ENCODE measurements around the gene INTS1.

The INTS1 gene

DNA sequence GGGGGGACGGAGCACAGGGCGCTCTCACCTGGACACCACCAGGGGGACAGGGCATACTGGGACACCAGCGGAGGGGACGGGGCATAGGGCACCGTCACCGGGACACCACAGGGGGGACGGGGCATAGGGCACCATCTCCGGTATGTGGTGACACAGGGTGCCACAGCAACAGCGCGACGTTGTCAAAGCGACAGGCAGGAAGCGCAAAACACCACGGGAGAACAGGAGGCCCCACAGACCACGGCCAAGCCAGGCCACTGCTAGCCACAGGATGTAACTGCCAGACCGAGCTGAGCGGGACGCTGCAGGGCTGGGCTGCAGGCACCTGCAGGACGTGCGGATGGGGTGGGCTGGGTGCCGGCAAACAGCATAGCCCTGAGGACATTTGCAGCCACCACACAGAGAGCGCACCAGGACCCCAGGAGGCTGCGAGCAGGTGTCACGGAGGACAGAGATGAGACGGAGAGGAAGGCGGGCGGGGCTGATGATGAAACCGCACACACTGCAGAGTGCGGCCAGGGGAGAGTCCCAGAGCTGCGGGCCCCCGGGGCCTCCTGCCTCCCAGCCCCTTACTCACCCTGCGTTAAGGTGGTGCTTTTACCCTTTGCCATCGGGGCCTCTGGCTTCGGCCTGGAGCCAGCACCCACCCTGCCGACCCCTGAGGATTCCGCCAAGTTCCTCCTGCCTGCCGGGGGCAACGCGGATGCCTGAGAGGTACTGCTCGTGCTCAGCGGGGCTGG is 62.4 kb downstream of the INTS1 start:
- no peak for DNase-seq (ENCODE audit: low read depth)
- TF ChIP-seq, protein P1, sequence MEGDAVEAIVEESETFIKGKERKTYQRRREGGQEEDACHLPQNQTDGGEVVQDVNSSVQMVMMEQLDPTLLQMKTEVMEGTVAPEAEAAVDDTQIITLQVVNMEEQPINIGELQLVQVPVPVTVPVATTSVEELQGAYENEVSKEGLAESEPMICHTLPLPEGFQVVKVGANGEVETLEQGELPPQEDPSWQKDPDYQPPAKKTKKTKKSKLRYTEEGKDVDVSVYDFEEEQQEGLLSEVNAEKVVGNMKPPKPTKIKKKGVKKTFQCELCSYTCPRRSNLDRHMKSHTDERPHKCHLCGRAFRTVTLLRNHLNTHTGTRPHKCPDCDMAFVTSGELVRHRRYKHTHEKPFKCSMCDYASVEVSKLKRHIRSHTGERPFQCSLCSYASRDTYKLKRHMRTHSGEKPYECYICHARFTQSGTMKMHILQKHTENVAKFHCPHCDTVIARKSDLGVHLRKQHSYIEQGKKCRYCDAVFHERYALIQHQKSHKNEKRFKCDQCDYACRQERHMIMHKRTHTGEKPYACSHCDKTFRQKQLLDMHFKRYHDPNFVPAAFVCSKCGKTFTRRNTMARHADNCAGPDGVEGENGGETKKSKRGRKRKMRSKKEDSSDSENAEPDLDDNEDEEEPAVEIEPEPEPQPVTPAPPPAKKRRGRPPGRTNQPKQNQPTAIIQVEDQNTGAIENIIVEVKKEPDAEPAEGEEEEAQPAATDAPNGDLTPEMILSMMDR (IDR thresholded peaks at IDR 0.05; ENCODE audit: insufficient read depth, low read depth, low read length, missing control alignments) = no peak
- H3K4me3 ChIP-seq (ENCODE audit: low read length) = no peak overlapping the region

DNA sequence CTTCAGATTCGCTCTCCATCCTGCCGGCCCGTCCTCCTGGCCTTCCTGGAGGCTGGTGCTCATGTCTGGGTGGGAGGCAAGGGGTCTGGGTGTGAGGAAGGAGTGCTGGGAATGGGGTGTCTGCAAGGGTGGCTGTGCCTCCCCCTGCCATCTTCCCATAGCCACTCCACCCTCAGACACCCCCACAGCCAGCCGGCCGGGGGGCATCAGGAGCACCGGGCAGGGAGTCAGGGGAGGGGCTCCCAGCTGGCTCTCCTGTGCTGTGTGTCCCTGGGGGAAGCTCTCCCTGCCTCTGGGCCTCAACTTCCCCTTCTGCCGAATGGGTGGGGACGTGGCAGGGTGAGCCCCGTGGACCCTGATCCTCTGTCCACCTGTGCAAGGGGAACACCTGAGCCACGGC is 63.6 kb downstream of the INTS1 start:
- DNase-seq (ENCODE audit: low read depth) = no peak
- no peak overlapping the region for H3K4me3 ChIP-seq (ENCODE audit: low read length)
- TF ChIP-seq, protein P1 (IDR thresholded peaks at IDR 0.05; ENCODE audit: insufficient read depth, low read depth, low read length, missing control alignments) = no peak

DNA sequence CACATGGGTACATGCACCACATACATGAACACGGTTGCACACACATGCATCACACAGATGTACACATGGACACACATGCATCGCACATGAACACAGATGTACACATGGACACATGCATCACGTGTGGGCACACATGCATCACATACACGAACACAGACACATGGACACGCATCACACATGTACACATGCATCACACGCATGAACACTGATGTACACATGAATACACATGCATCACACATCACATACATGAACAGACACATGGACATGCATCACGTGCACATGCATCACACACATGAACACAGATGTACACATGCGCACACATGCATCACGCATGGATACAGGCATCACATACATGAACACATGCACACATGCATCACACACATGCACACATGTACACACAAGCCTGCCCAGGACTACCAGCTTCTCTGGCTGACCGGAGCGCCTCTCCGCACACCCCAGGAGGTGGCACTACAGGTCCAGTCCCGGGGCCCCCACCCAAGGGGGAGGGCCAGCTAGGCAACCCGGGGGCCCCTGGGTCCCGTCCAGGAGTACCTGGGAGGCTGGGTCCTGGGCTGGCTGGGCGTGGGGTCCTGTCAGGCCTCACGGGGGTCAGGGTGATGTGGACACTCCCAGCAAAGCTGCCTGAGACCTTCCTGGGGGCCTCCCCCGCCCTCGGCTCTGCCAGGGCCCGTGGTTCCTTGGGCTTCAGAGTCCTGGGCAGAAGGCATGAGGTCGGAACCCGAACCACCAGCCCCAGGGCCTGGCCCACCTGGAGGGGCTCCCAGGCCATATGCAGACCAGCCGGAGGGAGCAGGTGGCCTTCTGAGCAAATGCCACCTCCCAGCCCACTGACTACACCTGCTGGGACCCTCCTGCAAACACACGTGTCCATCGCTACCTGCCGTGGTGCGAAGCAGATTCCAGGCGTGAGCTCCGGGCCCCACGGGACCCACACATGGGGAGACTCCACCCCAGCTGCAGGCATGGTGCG is 64.5 kb downstream of the INTS1 start:
- DNase-seq (ENCODE audit: low read depth) = no peak
- no peak overlapping the region for H3K4me3 ChIP-seq (ENCODE audit: low read length)
- TF ChIP-seq, protein P1 (IDR thresholded peaks at IDR 0.05; ENCODE audit: insufficient read depth, low read depth, low read length, missing control alignments) = no peak

DNA sequence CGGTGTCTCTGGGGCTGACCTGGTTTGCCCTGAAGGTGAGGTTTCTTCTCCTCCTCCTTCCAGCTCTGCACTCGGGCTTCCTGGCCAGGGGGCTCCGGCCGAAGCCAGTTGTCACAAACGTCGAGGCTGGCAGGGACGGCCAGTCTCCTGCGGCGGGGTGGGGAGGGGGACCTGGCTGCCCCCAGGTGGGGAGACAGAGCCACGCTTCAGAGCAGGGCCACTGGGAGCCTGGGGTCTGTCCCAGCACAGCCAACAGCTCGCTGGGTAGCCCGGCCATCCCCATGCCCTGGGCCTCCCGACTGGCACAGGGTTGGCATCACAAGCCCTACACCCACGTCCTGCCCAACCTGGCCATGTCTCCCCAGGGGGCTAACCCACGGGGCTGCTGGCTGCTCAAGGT is 65.4 kb downstream of the INTS1 start:
- no peak for DNase-seq (ENCODE audit: low read depth)
- H3K4me3 ChIP-seq (ENCODE audit: low read length) = no peak overlapping the region
- TF ChIP-seq, protein P1 (IDR thresholded peaks at IDR 0.05; ENCODE audit: insufficient read depth, low read depth, low read length, missing control alignments) = no peak

DNA sequence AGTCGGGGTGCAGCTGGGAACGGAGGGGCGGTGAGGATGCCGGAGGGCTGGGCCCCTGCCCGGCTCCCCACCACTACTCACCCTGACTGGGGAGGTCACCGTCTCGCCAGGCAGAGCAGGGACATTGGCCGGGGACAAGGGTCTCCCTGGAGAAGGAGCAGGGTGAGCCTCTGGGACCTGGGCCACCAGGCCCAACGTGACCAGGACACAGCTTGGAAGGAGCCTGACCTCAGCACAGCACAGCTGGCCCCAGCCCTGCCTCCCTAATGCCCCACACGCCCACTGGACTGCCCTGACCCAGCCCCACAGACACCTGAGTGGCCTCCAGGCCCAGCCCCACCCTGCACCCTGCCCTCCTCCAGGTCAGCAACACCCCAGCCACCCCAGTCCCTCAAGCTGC is 66.0 kb downstream of the INTS1 start:
- no peak overlapping the region for H3K4me3 ChIP-seq (ENCODE audit: low read length)
- DNase-seq (ENCODE audit: low read depth) = no peak
- TF ChIP-seq, protein P1 (IDR thresholded peaks at IDR 0.05; ENCODE audit: insufficient read depth, low read depth, low read length, missing control alignments) = no peak

DNA sequence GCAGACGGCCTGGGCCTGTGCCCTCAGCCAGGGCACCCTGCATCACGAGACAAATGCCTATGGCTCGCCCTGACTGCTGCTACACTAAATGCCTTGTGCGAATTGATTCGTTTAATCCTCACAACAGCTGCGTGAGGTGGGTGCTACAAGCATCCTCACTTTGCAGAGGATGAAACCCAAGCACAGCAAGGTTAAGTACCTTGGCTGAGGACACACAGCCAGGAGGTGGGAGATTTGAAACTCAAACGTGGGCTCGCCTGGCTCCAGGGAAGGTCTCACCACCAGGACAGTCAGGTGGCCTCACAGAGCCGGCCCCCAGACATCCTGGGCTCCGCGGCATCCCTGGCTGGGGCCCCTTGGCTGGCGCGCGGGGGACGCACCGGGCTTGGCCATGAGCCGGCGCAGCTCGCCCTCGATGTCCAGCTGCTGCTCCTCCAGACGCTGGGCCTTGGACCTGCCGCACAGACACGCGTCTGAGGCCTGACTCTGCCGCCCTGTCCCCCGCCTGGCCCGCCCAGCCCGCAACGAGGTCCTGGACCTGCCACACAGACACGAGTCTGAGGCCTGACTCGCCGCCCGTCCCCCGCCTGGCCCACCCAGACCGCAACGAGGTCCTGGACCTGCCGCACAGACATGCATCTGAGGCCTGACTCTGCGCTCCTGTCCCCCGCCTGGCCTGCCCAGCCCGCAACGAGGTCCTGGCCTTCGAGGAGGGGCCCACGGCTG is 66.9 kb downstream of the INTS1 start:
- TF ChIP-seq, protein P1 (IDR thresholded peaks at IDR 0.05; ENCODE audit: insufficient read depth, low read depth, low read length, missing control alignments) = no peak
- DNase-seq (ENCODE audit: low read depth) = no peak
- no peak overlapping the region for H3K4me3 ChIP-seq (ENCODE audit: low read length)

Data from epithelial cell of esophagus (primary cell).